GM19397 (cell line): ENCODE measurements around the gene MPL.

Experiments
- ATAC-seq: cut with Tn5 transposase; IDR thresholded peaks from one replicate; pipeline ENCODE4 v1.9.1; 2021; ENCODE audit warnings: mild to moderate bottlenecking, moderate library complexity; ENCODE audit not compliant: unreplicated experiment

The MPL gene

GRCh38 chr1:43337588-43337987 is at the start of gene MPL:
TSS of gene MPL (plus strand) at chr1:43337818. CDS start at chr1:43337849, 31 bp downstream.
- no peak for ATAC-seq

DNA sequence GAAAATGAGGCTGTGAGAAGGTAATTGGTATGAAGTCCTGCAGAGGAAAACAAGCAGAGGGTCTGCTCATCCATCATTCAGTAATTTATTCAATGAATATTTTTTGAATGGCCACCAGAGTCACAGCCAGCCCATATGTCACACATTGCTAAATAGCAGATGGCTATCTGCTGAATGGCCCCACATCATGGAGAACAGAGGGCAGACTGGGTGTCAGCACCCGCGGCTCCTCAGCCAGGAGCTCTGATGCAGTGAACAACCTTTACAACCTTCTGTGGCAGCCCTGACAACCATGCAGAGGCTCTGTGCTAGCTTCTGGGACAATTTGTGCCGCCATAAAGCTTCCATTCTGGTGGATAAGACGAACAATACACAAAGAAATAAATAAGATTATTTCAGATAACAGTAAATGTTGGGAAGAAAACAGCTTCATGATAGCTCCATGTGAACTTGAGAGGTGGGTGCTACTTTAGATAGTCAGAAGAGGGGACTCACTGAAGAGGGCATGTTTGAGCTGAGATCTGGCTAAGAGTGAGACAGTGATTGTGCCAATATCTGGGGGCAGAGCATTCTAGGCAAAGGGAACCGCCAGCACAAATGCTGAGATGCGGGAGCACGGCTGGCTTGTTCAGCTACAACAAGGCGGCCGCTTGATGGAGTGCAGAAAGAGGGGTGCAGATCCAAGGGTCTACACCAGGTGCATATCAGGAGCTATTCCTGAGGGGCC is 49.4 kb upstream of the MPL start:
- no peak for ATAC-seq

GRCh38 chr1:43288785-43289706 is 48.6 kb upstream of the MPL start:
- no peak for ATAC-seq

DNA sequence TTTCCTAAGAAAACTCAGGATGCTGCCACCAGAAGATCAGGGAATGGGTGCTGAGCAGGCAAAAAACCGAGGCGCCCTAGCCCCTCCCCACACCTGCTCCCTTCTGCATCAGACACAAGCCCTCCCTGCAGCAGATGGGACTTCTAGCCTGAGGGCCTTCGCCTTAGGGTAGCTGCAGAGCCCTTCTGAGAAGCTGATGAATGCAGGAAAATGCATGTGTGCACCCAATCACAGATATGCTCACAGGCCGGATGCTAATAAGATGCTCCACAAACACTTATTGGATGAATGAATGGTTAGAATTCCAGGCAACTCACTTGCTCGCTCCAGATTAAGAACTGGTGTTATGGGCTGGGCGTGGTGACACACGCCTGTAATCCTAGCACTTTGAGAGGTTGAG is 45.4 kb upstream of the MPL start:
- no peak for ATAC-seq

GRCh38 chr1:43292679-43293078 is 44.9 kb upstream of the MPL start:
- ATAC-seq = no peak

- ATAC-seq = no peak
Observed at GRCh38 chr1:43293176-43293575, 44.4 kb upstream of the MPL start.

GRCh38 chr1:43293896-43294760 is 43.5 kb upstream of the MPL start:
- no peak for ATAC-seq

- no peak for ATAC-seq
Observed at GRCh38 chr1:43294761-43295160, 42.9 kb upstream of the MPL start.

GRCh38 chr1:43296207-43296606 is 41.4 kb upstream of the MPL start:
- no peak for ATAC-seq

DNA sequence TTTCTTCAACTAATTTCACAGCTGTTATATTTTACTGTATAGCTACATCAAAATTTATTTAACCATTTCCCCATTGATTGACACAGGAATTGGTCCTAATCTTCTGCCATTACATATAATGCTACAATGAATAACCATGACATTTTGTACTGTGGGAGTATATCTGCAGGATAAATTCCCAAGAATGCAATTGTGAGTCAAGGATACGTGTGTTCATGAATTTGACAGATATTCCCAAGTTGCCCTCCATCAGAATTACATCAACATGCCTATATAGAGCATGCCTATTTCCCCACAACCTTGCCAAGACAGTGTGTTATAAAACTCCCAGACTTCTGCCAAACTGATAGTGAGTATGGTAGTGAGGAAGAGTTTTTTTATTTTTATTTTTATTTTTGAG is 39.6 kb upstream of the MPL start:
- ATAC-seq = no peak

DNA sequence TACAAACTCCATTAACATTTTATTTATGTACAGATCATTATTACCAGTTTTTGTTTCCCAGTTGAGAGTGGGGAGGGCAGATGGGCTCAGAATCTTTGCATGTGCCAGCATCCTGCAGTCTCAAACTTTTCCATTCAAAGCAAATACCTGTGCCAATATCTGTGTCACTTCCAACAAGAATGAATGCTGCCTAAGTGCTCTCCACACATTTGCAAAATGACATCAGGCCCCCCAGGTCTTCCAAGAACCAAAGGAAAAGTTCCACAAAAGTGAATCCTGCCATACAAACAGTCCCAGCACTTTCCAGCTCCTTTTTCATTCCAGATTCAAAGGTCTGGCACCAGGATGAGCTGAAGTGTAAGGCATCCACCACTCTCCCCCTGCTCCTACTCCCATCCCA is 38.5 kb upstream of the MPL start:
- ATAC-seq = no peak

- no peak for ATAC-seq
Observed at GRCh38 chr1:43300378-43301094, 37.1 kb upstream of the MPL start, which contains the start of gene TIE1. TSS of gene TIE1 (plus strand) at chr1:43300982. CDS start at chr1:43301072, 90 bp downstream.

DNA sequence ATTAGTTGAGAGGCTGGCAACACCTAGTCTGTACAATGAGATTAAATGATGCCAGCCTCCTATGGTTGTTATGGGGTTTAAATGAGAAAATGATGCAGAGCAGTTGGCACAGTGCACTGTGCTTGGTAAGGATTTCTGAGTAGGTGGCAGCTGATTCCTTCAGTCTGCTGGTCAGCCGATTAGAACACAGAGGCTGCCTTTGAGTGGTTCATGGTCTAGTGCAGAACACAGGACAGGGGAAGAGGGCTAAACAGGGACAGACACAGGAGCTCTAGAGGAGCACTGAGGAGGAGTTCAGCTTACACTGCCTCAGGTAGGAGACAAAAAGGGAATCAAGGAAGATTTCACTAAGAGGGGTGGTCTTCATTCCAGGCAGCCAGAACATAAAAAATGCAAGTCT is 35.4 kb upstream of the MPL start:
- no peak for ATAC-seq

GRCh38 chr1:43302721-43303470 is 34.7 kb upstream of the MPL start:
- no peak for ATAC-seq

GRCh38 chr1:43303471-43304313 is 33.9 kb upstream of the MPL start:
- no peak for ATAC-seq

DNA sequence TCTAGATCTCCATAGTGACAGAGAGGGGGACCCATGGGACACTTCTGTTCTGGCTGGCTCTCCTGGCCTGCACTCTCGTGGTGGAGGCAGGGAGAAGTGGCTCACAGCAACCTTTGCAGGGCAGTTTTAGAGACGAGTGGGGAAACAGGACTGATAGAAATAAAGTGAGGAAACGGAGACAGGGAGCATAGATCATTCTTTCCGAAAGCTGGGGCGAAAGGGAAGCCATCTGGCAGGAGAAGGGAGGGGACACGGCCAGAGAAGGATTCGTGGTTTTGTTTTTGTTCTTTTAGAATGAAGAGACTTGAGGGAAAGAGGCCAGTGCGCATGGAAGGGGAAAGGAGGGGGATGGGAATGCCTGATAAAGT is 33.3 kb upstream of the MPL start:
- no peak for ATAC-seq

DNA sequence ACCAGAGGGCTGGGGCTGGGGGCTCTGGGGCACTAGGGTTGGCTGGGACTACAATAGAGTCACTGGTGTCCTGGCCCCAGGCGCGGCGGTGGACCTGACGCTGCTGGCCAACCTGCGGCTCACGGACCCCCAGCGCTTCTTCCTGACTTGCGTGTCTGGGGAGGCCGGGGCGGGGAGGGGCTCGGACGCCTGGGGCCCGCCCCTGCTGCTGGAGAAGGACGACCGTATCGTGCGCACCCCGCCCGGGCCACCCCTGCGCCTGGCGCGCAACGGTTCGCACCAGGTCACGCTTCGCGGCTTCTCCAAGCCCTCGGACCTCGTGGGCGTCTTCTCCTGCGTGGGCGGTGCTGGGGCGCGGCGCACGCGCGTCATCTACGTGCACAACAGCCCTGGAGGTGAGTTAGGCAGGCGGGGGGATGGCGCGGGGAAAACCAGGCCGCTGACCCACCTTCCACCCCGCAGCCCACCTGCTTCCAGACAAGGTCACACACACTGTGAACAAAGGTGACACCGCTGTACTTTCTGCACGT is 32.8 kb upstream of the MPL start:
- ATAC-seq = no peak

DNA sequence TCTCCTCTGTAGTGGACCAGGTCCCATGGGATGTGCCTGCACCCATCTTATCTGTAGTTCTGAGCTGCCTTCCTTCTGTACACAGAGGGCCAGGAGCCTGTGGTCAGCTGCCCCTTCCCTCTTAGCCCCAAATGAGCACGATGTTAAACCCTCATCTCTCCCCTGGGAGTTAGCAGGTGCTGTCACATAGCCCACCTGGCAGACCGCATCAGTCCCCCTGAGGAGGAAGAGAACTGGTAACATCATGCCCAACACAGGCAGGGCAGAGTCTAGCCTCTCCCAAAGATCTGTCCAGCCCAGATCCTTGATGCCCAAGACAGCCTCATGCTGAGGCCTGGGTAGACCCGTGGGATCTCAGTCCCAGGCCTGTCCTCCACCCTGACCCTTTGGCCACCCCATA is 32.2 kb upstream of the MPL start:
- ATAC-seq = no peak
